GM12878 (cell line): ENCODE results near the gene TTLL6.

Experiments used
- DPF2 ChIP-seq: fragments of 450-650 bp; IDR thresholded peaks from 2 replicates; pipeline ENCODE4 v1.6.1; 2017; ENCODE audit warnings: mild to moderate bottlenecking
- EP300 ChIP-seq, 2 experiments: fragments of 150-350 bp in 1 of 2; IDR thresholded peaks; 2 replicates each; pipeline ENCODE4 v1.6.1; 2011 to 2012; ENCODE audit warnings: low read depth in 2 of 2, low read length in 2 of 2, borderline replicate concordance in 1 of 2, improper control_type of control experiment in 1 of 2, inconsistent platforms in 1 of 2; ENCODE audit not compliant: control insufficient read depth in 1 of 2
- GABPA ChIP-seq: IDR thresholded peaks from 2 replicates; pipeline ENCODE4 v1.6.1; 2014; ENCODE audit warnings: antibody characterized with exemption, low read depth, mild to moderate bottlenecking, inconsistent platforms
- MTA3 ChIP-seq: IDR thresholded peaks from 2 replicates; pipeline ENCODE4 v1.6.1; 2012; ENCODE audit warnings: low read length, inconsistent platforms, borderline replicate concordance

GRCh38 chr17:48843187-48843900, 26.3 kb upstream of the TTLL6 start:
- TF ChIP-seq GABPA, result no peak
- TF ChIP-seq DPF2, result no peak
- TF ChIP-seq MTA3, result no peak
- no peak for TF ChIP-seq EP300 (IDR thresholded peaks at IDR 0.05; ENCODE audit: borderline replicate concordance in 1 of 2, control insufficient read depth in 1 of 2, low read depth in 2 of 2, low read length in 2 of 2)
